GM23338 (cell line): ENCODE measurements around the gene UXS1. TPM values are rescaled to one million over a fixed set of nuclear protein-coding genes. Genes with fewer than 3 reads are reported as not detected.

Experiments used
- ATAC-seq: fragments of 200-7000 bp; cut with Tn5 transposase; 3 replicates; pipeline ENCODE4 v1.9.1; 2020
- DNase-seq: peaks from one replicate; pipeline ENCODE4 v3.0.0-alpha.2; 2015; ENCODE audit warnings: low spot score
- H2AFZ ChIP-seq: fragments of 200-600 bp; sonication (generic); 2 replicates; pipeline ENCODE4 v1.8.0; 2016; ENCODE audit warnings: antibody characterized with exemption, mild to moderate bottlenecking, moderate library complexity
- H3F3A ChIP-seq: fragments of 200-600 bp; sonication (generic); replicated peaks from 2 replicates; pipeline ENCODE4 v1.8.0; 2017; ENCODE audit warnings: antibody characterized with exemption, mixed run types, low read depth
- H3K27ac ChIP-seq: fragments of 200-600 bp; sonication (generic); 2 replicates; pipeline ENCODE4 v1.6.1; 2016; ENCODE audit warnings: low read depth
- H3K27me3 ChIP-seq: fragments of 200-600 bp; sonication (generic); 2 replicates; pipeline ENCODE4 v1.8.0; 2016; ENCODE audit warnings: mild to moderate bottlenecking, mixed run types, moderate library complexity; ENCODE audit not compliant: insufficient read depth
- H3K36me3 ChIP-seq: fragments of 200-600 bp; sonication (generic); 2 replicates; pipeline ENCODE4 v1.8.0; 2016; ENCODE audit warnings: mild to moderate bottlenecking; ENCODE audit not compliant: insufficient read depth
- H3K4me1 ChIP-seq: fragments of 200-600 bp; sonication (generic); 2 replicates; pipeline ENCODE4 v1.8.0; 2016; ENCODE audit warnings: mild to moderate bottlenecking, moderate library complexity; ENCODE audit not compliant: insufficient read depth
- H3K4me2 ChIP-seq: fragments of 200-600 bp; sonication (generic); 2 replicates; pipeline ENCODE4 v1.7.1; 2017; ENCODE audit warnings: mixed run types
- H3K4me3 ChIP-seq: fragments of 200-600 bp; sonication (generic); 2 replicates; pipeline ENCODE4 v1.6.1; 2016; ENCODE audit warnings: mixed run types
- H3K79me2 ChIP-seq: fragments of 200-600 bp; sonication (generic); replicated peaks from 2 replicates; pipeline ENCODE4 v1.8.0; 2017; ENCODE audit warnings: mild to moderate bottlenecking; ENCODE audit not compliant: insufficient read depth
- H3K9me2 ChIP-seq: fragments of 200-600 bp; sonication (generic); 2 replicates; pipeline ENCODE4 v1.8.0; 2017; ENCODE audit not compliant: insufficient read depth
- H4K20me1 ChIP-seq: fragments of 200-600 bp; sonication (generic); replicated peaks from 2 replicates; pipeline ENCODE4 v1.8.0; 2017; ENCODE audit warnings: mild to moderate bottlenecking; ENCODE audit not compliant: insufficient read depth
- H3K27ac Mint-ChIP-seq: 2 replicates; pipeline ENCODE4 v1.8.0; 2020; ENCODE audit warnings: inconsistent platforms, mild to moderate bottlenecking, moderate library complexity, mixed read lengths
- H3K27me3 Mint-ChIP-seq: 3 replicates; pipeline ENCODE4 v1.8.0; 2022; ENCODE audit warnings: low read depth, mild to moderate bottlenecking, moderate library complexity, mixed read lengths, inconsistent platforms; ENCODE audit not compliant: insufficient read depth, poor library complexity
- H3K36me3 Mint-ChIP-seq: 3 replicates; pipeline ENCODE4 v1.8.0; 2021; ENCODE audit warnings: low read depth, mild to moderate bottlenecking, inconsistent platforms, moderate library complexity, mixed read lengths
- H3K4me1 Mint-ChIP-seq: 3 replicates; pipeline ENCODE4 v1.8.0; 2020; ENCODE audit warnings: mild to moderate bottlenecking, inconsistent platforms, mixed read lengths
- H3K4me3 Mint-ChIP-seq: 3 replicates; pipeline ENCODE4 v1.8.0; 2021; ENCODE audit warnings: moderate library complexity, mild to moderate bottlenecking, inconsistent platforms, mixed read lengths
- H3K9me3 Mint-ChIP-seq: 3 replicates; pipeline ENCODE4 v1.8.0; 2020; ENCODE audit warnings: moderate library complexity, mild to moderate bottlenecking, inconsistent platforms, mixed read lengths
- CREB1 ChIP-seq: fragments of 250-450 bp; sonication (Bioruptor Pico); IDR thresholded peaks from 2 replicates; pipeline ENCODE4 v1.5.0; 2020; ENCODE audit warnings: low read depth, mild to moderate bottlenecking, moderate library complexity
- EZH2 ChIP-seq: fragments of 200-600 bp; sonication (generic); IDR thresholded peaks from one replicate; pipeline ENCODE4 v1.8.0; 2017; ENCODE audit warnings: antibody characterized with exemption, mild to moderate bottlenecking, low read depth; ENCODE audit not compliant: unreplicated experiment
- EZH2phosphoT487 ChIP-seq: fragments of 200-600 bp; sonication (generic); IDR thresholded peaks from one replicate; pipeline ENCODE4 v1.8.1; 2018; ENCODE audit warnings: antibody characterized with exemption; ENCODE audit not compliant: unreplicated experiment
- JUNB ChIP-seq: IDR thresholded peaks from one replicate; pipeline ENCODE4 v1.6.1; 2016; ENCODE audit warnings: antibody characterized with exemption; ENCODE audit not compliant: unreplicated experiment
- NANOG ChIP-seq: IDR thresholded peaks from 2 replicates; pipeline ENCODE4 v1.6.1; 2016; ENCODE audit warnings: antibody characterized with exemption, borderline replicate concordance
- POLR2AphosphoS5 ChIP-seq: IDR thresholded peaks from 2 replicates; pipeline ENCODE4 v1.6.1; 2016; ENCODE audit warnings: antibody characterized with exemption, low read depth
- STAT1 ChIP-seq: IDR thresholded peaks from one replicate; pipeline ENCODE4 v1.6.1; 2016; ENCODE audit warnings: antibody characterized with exemption; ENCODE audit not compliant: unreplicated experiment
- ZNF114 ChIP-seq: fragments of 250-450 bp; sonication (Bioruptor Pico); IDR thresholded peaks from 2 replicates; pipeline ENCODE4 v1.5.0; 2020; ENCODE audit warnings: mild to moderate bottlenecking, moderate library complexity
- ZNF331 ChIP-seq: fragments of 250-450 bp; sonication (Bioruptor Pico); IDR thresholded peaks from 2 replicates; pipeline ENCODE4 v1.5.0; 2020; ENCODE audit warnings: low read depth, mild to moderate bottlenecking, moderate library complexity
- polyA plus RNA-seq: library from polyadenylated mRNA; unstranded; fragments of >200 nt; fragmentation: Nextera tagmentation; extraction: Ambion mirVana; gene quantifications from 2 replicates; pipeline ENCODE4 v1.2.1, GENCODE V29; 2016
- total RNA-seq: library from RNA; depleted of rRNA; stranded (reverse); fragments of >200 nt; shearing (Covaris generic); gene quantifications from 2 replicates; pipeline ENCODE4 v1.2.3, GENCODE V29; 2014
- TF ChIP-seq, protein P1 (sequence below): fragments of 250-450 bp; sonication (Bioruptor Pico); IDR thresholded peaks from 2 replicates; pipeline ENCODE4 v1.5.0; 2020; ENCODE audit warnings: mild to moderate bottlenecking, moderate library complexity
- TF ChIP-seq, protein P2 (sequence below): IDR thresholded peaks from 2 replicates; pipeline ENCODE4 v1.6.1; 2016; ENCODE audit warnings: antibody characterized with exemption
- TF ChIP-seq, protein P3 (sequence below): IDR thresholded peaks from one replicate; pipeline ENCODE4 v1.6.1; 2018; ENCODE audit warnings: antibody characterized with exemption; ENCODE audit not compliant: unreplicated experiment
- TF ChIP-seq, protein P4 (sequence below), 2 experiments: fragments of 200-600 bp in 1 of 2; sonication (generic) in 1 of 2; conservative IDR thresholded peaks; 2 replicates each; pipeline versions ENCODE4 v1.5.1 to v1.6.1; 2016 to 2017; ENCODE audit warnings: antibody characterized with exemption in 2 of 2, low read depth in 2 of 2, mild to moderate bottlenecking in 2 of 2, moderate library complexity in 1 of 2

The UXS1 gene
- total and polyA plus RNA-seq, 2 experiments from 2014 or later, result 48.7 to 131 TPM

DNA sequence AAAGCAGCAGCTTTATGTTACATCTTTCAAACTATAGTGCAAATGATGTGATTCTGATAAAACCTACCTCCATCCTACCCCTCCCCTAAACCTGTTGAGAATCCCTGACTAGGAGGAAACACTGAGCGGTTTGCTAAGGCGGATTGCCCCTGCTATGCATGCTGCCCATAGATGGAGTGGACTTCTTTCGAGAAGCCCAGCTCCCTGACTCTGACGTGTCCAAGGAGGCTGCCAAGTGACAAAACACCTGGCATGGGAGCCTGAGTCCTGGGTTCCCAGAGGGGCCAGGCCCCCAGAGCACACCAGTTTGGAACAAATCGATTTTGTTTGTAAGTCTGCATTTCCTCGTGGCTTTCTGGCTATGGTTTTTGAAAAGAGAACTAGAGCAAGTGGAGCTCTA is 1.4 kb upstream of the UXS1 start:
- Histone ChIP-seq H3K4me3 (peak overlapping the region; percentile 58; the same call in 1 of the 2 replicates), H3K27me3 (no peaks in the 10 kb centered on the region), H3K9me2 (no peaks in the 10 kb centered on the region), H3K36me3 (no peaks in the 10 kb centered on the region; the same call in 1 of the 2 replicates), H2AFZ (no peak overlapping the region; the same call in 1 of the 2 replicates), H3K79me2 (peaks cover 32% of the 10 kb centered on the region), H3K4me2 (peak overlapping the region; percentile 79), H3K27ac (no peak overlapping the region), H3F3A (no peaks in the 10 kb centered on the region), H3K4me1 (peaks cover 28% of the 10 kb centered on the region), H4K20me1 (peaks cover 5% of the 10 kb centered on the region)
- H3K4me1 Mint-ChIP-seq, result peaks cover 21% of the 10 kb centered on the region
- peaks cover 5% of the 10 kb centered on the region for H3K27me3 Mint-ChIP-seq
- H3K4me3 Mint-ChIP-seq, result peak overlapping the region; percentile 71
- H3K27ac Mint-ChIP-seq, result no peak overlapping the region
- H3K9me3 Mint-ChIP-seq, result no peaks in the 10 kb centered on the region
- no peak for DNase-seq
- no peak for ATAC-seq
- TF ChIP-seq ZNF114 (CRISPR knock-in tag) (no peak), NANOG (no peak), EZH2phosphoT487 (no peak), CREB1 (CRISPR knock-in tag) (no peak), EZH2 (no peak), POLR2AphosphoS5 (no peak), JUNB (no peak), STAT1 (no peak), ZNF331 (CRISPR knock-in tag) (no peak)
- TF ChIP-seq, protein P1, sequence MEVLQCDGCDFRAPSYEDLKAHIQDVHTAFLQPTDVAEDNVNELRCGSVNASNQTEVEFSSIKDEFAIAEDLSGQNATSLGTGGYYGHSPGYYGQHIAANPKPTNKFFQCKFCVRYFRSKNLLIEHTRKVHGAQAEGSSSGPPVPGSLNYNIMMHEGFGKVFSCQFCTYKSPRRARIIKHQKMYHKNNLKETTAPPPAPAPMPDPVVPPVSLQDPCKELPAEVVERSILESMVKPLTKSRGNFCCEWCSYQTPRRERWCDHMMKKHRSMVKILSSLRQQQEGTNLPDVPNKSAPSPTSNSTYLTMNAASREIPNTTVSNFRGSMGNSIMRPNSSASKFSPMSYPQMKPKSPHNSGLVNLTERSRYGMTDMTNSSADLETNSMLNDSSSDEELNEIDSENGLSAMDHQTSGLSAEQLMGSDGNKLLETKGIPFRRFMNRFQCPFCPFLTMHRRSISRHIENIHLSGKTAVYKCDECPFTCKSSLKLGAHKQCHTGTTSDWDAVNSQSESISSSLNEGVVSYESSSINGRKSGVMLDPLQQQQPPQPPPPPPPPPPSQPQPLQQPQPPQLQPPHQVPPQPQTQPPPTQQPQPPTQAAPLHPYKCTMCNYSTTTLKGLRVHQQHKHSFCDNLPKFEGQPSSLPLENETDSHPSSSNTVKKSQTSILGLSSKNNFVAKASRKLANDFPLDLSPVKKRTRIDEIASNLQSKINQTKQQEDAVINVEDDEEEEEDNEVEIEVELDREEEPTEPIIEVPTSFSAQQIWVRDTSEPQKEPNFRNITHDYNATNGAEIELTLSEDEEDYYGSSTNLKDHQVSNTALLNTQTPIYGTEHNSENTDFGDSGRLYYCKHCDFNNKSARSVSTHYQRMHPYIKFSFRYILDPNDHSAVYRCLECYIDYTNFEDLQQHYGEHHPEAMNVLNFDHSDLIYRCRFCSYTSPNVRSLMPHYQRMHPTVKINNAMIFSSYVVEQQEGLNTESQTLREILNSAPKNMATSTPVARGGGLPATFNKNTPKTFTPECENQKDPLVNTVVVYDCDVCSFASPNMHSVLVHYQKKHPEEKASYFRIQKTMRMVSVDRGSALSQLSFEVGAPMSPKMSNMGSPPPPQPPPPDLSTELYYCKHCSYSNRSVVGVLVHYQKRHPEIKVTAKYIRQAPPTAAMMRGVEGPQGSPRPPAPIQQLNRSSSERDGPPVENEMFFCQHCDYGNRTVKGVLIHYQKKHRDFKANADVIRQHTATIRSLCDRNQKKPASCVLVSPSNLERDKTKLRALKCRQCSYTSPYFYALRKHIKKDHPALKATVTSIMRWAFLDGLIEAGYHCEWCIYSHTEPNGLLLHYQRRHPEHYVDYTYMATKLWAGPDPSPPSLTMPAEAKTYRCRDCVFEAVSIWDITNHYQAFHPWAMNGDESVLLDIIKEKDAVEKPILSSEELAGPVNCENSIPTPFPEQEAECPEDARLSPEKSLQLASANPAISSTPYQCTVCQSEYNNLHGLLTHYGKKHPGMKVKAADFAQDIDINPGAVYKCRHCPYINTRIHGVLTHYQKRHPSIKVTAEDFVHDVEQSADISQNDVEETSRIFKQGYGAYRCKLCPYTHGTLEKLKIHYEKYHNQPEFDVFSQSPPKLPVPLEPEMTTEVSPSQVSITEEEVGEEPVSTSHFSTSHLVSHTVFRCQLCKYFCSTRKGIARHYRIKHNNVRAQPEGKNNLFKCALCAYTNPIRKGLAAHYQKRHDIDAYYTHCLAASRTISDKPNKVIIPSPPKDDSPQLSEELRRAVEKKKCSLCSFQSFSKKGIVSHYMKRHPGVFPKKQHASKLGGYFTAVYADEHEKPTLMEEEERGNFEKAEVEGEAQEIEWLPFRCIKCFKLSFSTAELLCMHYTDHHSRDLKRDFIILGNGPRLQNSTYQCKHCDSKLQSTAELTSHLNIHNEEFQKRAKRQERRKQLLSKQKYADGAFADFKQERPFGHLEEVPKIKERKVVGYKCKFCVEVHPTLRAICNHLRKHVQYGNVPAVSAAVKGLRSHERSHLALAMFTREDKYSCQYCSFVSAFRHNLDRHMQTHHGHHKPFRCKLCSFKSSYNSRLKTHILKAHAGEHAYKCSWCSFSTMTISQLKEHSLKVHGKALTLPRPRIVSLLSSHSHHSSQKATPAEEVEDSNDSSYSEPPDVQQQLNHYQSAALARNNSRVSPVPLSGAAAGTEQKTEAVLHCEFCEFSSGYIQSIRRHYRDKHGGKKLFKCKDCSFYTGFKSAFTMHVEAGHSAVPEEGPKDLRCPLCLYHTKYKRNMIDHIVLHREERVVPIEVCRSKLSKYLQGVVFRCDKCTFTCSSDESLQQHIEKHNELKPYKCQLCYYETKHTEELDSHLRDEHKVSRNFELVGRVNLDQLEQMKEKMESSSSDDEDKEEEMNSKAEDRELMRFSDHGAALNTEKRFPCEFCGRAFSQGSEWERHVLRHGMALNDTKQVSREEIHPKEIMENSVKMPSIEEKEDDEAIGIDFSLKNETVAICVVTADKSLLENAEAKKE (CRISPR knock-in tag), result no peak
- TF ChIP-seq, protein P2, sequence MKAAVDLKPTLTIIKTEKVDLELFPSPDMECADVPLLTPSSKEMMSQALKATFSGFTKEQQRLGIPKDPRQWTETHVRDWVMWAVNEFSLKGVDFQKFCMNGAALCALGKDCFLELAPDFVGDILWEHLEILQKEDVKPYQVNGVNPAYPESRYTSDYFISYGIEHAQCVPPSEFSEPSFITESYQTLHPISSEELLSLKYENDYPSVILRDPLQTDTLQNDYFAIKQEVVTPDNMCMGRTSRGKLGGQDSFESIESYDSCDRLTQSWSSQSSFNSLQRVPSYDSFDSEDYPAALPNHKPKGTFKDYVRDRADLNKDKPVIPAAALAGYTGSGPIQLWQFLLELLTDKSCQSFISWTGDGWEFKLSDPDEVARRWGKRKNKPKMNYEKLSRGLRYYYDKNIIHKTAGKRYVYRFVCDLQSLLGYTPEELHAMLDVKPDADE, result no peak
- TF ChIP-seq, protein P3, sequence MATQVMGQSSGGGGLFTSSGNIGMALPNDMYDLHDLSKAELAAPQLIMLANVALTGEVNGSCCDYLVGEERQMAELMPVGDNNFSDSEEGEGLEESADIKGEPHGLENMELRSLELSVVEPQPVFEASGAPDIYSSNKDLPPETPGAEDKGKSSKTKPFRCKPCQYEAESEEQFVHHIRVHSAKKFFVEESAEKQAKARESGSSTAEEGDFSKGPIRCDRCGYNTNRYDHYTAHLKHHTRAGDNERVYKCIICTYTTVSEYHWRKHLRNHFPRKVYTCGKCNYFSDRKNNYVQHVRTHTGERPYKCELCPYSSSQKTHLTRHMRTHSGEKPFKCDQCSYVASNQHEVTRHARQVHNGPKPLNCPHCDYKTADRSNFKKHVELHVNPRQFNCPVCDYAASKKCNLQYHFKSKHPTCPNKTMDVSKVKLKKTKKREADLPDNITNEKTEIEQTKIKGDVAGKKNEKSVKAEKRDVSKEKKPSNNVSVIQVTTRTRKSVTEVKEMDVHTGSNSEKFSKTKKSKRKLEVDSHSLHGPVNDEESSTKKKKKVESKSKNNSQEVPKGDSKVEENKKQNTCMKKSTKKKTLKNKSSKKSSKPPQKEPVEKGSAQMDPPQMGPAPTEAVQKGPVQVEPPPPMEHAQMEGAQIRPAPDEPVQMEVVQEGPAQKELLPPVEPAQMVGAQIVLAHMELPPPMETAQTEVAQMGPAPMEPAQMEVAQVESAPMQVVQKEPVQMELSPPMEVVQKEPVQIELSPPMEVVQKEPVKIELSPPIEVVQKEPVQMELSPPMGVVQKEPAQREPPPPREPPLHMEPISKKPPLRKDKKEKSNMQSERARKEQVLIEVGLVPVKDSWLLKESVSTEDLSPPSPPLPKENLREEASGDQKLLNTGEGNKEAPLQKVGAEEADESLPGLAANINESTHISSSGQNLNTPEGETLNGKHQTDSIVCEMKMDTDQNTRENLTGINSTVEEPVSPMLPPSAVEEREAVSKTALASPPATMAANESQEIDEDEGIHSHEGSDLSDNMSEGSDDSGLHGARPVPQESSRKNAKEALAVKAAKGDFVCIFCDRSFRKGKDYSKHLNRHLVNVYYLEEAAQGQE, result no peak
- TF ChIP-seq, protein P4, sequence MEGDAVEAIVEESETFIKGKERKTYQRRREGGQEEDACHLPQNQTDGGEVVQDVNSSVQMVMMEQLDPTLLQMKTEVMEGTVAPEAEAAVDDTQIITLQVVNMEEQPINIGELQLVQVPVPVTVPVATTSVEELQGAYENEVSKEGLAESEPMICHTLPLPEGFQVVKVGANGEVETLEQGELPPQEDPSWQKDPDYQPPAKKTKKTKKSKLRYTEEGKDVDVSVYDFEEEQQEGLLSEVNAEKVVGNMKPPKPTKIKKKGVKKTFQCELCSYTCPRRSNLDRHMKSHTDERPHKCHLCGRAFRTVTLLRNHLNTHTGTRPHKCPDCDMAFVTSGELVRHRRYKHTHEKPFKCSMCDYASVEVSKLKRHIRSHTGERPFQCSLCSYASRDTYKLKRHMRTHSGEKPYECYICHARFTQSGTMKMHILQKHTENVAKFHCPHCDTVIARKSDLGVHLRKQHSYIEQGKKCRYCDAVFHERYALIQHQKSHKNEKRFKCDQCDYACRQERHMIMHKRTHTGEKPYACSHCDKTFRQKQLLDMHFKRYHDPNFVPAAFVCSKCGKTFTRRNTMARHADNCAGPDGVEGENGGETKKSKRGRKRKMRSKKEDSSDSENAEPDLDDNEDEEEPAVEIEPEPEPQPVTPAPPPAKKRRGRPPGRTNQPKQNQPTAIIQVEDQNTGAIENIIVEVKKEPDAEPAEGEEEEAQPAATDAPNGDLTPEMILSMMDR (conservative IDR thresholded peaks at IDR 0.05; ENCODE audit: low read depth in 2 of 2), result no peak
- peaks cover 6% of the 10 kb centered on the region; the same call in 1 of the 3 replicates for H3K36me3 Mint-ChIP-seq
